Body of pancreas (tissue), 4 donors: ENCODE results near the gene ABHD12.

Source experiments
- POLR2A ChIP-seq, 3 donors: fragments of 450-650 bp; IDR thresholded peaks; one replicate each; pipeline ENCODE4 v1.6.1; 2016; ENCODE audit warnings: antibody characterized with exemption in 3 of 3, mild to moderate bottlenecking in 2 of 3
- TF ChIP-seq, protein P1 (sequence below), 7 experiments: fragments of 450-650 bp in 4 of 7; fragments of 200-600 bp in 3 of 7; sonication (generic) in 3 of 7; IDR thresholded peaks; one replicate each; pipeline ENCODE4 v1.5.1; 2016 to 2019; ENCODE audit warnings: antibody characterized with exemption in 7 of 7

DNA sequence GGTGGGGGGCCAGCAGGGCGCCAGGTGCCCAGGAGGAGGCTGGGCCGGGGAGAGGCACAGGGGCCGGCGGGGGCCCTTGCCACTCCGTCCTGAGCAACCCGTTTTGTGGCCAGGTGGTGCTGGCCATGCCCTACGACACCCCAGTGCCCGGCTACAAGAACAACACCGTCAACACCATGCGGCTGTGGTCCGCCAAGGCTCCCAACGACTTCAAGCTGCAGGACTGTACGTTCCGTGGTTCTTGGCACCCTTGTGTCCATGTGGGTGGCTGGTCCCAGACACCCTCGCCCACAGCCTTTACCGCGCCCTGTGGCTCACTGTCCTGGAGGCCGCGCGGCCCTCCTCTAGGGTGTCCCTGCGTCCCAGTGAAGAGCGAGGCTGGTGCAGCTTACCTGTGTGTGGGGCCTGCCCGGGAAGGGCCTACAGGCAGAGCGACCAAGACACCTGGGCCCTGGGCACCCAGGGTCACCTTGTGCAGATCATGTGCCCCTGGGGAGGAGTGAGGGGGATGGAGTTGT is 114.0 kb downstream of the ABHD12 start:
- TF ChIP-seq, protein P1, sequence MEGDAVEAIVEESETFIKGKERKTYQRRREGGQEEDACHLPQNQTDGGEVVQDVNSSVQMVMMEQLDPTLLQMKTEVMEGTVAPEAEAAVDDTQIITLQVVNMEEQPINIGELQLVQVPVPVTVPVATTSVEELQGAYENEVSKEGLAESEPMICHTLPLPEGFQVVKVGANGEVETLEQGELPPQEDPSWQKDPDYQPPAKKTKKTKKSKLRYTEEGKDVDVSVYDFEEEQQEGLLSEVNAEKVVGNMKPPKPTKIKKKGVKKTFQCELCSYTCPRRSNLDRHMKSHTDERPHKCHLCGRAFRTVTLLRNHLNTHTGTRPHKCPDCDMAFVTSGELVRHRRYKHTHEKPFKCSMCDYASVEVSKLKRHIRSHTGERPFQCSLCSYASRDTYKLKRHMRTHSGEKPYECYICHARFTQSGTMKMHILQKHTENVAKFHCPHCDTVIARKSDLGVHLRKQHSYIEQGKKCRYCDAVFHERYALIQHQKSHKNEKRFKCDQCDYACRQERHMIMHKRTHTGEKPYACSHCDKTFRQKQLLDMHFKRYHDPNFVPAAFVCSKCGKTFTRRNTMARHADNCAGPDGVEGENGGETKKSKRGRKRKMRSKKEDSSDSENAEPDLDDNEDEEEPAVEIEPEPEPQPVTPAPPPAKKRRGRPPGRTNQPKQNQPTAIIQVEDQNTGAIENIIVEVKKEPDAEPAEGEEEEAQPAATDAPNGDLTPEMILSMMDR (IDR thresholded peaks at IDR 0.05), result no peak
- no peak for TF ChIP-seq POLR2A (IDR thresholded peaks at IDR 0.05)
